OCI-LY3 (cell line): Measurements from ENCODE around the gene MYO16.
"Not testable (repeated sequence)": the region's sequence is repeated elsewhere in the genome, so short reads cannot be mapped to it uniquely, and the experiment has no call there.

Experiments
- H2AFZ ChIP-seq: fragments of 200-600, 300-600 bp; shearing (Covaris generic); 2 replicates; pipeline ENCODE4 v1.6.0; 2014; ENCODE audit warnings: antibody characterized with exemption, low read depth, low read length
- H3K27ac ChIP-seq: fragments of 200-600, 300-600 bp; sonication (generic); 2 replicates; pipeline ENCODE4 v1.5.1; 2014; ENCODE audit warnings: mild to moderate bottlenecking, low read length, moderate library complexity, mixed read lengths
- H3K27me3 ChIP-seq: fragments of 200-600, 300-600 bp; sonication (generic); 2 replicates; pipeline ENCODE4 v1.6.1; 2014; ENCODE audit warnings: low read depth, low read length, mixed read lengths
- H3K36me3 ChIP-seq: fragments of 200-600, 300-600 bp; sonication (generic); replicated peaks from 2 replicates; pipeline ENCODE3; 2014; ENCODE audit warnings: low read depth, low read length, mixed read lengths
- H3K4me1 ChIP-seq: fragments of 300-600, 200-600 bp; sonication (generic); 2 replicates; pipeline ENCODE4 v1.6.1; 2014; ENCODE audit warnings: low read length, mixed read lengths
- H3K4me2 ChIP-seq: fragments of 200-600, 300-600 bp; sonication (generic); 2 replicates; pipeline ENCODE4 v1.6.1; 2014; ENCODE audit warnings: low read length, mixed read lengths
- H3K4me3 ChIP-seq: fragments of 300-600, 200-600 bp; sonication (generic); 2 replicates; pipeline ENCODE4 v1.5.1; 2014; ENCODE audit warnings: antibody characterized with exemption, mild to moderate bottlenecking, low read length, moderate library complexity
- H3K79me2 ChIP-seq: fragments of 300-600, 200-600 bp; shearing (Covaris generic); 2 replicates; pipeline ENCODE4 v1.6.1; 2014; ENCODE audit warnings: mild to moderate bottlenecking, low read length, mixed read lengths
- H3K9ac ChIP-seq: fragments of 300-600, 200-600 bp; shearing (Covaris generic); 2 replicates; pipeline ENCODE4 v1.6.0; 2014; ENCODE audit warnings: mild to moderate bottlenecking, low read length, moderate library complexity
- H3K9me3 ChIP-seq: fragments of 200-600, 300-600 bp; shearing (Covaris generic); 2 replicates; pipeline ENCODE4 v1.6.1; 2014; ENCODE audit warnings: low read length, mixed read lengths; ENCODE audit not compliant: insufficient read depth
- H4K20me1 ChIP-seq: fragments of 200-600, 300-600 bp; sonication (generic); 2 replicates; pipeline ENCODE4 v1.6.1; 2016; ENCODE audit warnings: low read length, mixed read lengths; ENCODE audit not compliant: insufficient read depth
- CTCF ChIP-seq: fragments of 200-600, 300-600 bp; sonication (generic); IDR thresholded peaks from 2 replicates; pipeline ENCODE4 v1.5.1; 2014; ENCODE audit warnings: antibody characterized with exemption, low read length, low read depth
- EZH2phosphoT487 ChIP-seq: fragments of 200-600 bp; shearing (Covaris generic); IDR thresholded peaks from 2 replicates; pipeline ENCODE4 v1.6.1; 2018; ENCODE audit warnings: antibody characterized with exemption, mixed run types, low read depth

MYO16 gene

DNA sequence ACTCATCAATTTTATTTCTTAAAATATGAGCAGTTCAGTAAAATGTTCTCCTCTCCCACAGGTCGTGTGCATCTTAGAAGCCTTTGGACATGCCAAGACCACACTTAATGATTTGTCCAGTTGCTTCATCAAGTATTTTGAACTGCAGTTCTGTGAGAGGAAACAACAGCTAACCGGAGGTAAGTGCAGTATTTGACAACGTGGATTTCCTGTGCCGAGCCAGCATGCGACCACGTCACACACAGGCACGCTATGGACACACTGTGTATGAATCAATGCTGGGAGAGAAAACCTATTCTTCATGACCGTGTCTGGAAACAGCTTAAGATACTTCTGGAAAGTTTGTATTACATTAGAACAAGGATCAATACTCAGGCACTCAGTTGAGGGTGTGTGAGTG, 268.5 kb downstream of the MYO16 start:
- peak overlapping the region; percentile 78 for H3K4me2 ChIP-seq
- H3K4me3 ChIP-seq: peak overlapping the region; percentile 76
- no peak overlapping the region for H3K27ac ChIP-seq
- H2AFZ ChIP-seq: peak overlapping the region; percentile 87
- no peaks in the 10 kb centered on the region for H3K9me3 ChIP-seq
- H3K27me3 ChIP-seq: no peaks in the 10 kb centered on the region; the same call in 1 of the 2 replicates
- no peaks in the 10 kb centered on the region for H3K36me3 ChIP-seq
- peaks cover 7% of the 10 kb centered on the region for H3K4me1 ChIP-seq
- TF ChIP-seq EZH2phosphoT487 (no peak), CTCF (no peak)
- peak overlapping the region; percentile 37 for H3K9ac ChIP-seq
- H3K79me2 ChIP-seq: no peaks in the 10 kb centered on the region
- no peaks in the 10 kb centered on the region for H4K20me1 ChIP-seq

- no peaks in the 10 kb centered on the region for H4K20me1 ChIP-seq
- H3K9me3 ChIP-seq: no peaks in the 10 kb centered on the region
- no peak for TF ChIP-seq EZH2phosphoT487
- no peak for TF ChIP-seq CTCF
- no peaks in the 10 kb centered on the region for H3K27me3 ChIP-seq
- no peaks in the 10 kb centered on the region for H3K79me2 ChIP-seq
- H3K4me2 ChIP-seq: no peak overlapping the region
- no peak overlapping the region for H2AFZ ChIP-seq
- no peak overlapping the region for H3K9ac ChIP-seq
- no peaks in the 10 kb centered on the region for H3K36me3 ChIP-seq
- peaks cover 1% of the 10 kb centered on the region; the same call in 1 of the 2 replicates for H3K4me1 ChIP-seq
- H3K4me3 ChIP-seq: no peak overlapping the region
- no peak overlapping the region for H3K27ac ChIP-seq
Measured at GRCh38 chr13:108902405-108903155, 273.2 kb downstream of the MYO16 start.

DNA sequence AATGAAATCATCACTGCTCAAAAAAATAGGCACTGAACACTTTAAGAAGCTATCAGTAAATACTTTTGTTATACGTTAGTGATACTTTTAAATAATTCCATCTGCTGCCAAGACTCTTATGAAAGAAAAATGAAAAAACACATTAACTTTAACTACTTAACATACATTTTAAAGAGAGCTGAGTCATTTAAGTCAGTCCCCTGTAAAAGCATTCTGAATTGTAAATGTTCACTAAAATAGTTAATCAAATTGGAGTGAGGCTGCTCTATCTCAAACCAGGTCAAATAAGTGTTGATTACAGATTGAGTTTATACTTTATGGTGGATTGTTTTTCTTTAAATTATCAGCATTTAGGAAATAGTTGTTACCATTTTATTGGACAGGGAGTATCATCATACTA, 274.2 kb downstream of the MYO16 start:
- no peak overlapping the region for H3K4me3 ChIP-seq
- H3K4me1 ChIP-seq: no peaks in the 10 kb centered on the region
- TF ChIP-seq CTCF (no peak), EZH2phosphoT487 (no peak)
- H3K9ac ChIP-seq: no peak overlapping the region
- H3K9me3 ChIP-seq: no peaks in the 10 kb centered on the region
- H3K36me3 ChIP-seq: no peaks in the 10 kb centered on the region
- H3K4me2 ChIP-seq: no peak overlapping the region
- H2AFZ ChIP-seq: no peak overlapping the region
- no peaks in the 10 kb centered on the region for H3K79me2 ChIP-seq
- H4K20me1 ChIP-seq: no peaks in the 10 kb centered on the region
- no peak overlapping the region for H3K27ac ChIP-seq
- H3K27me3 ChIP-seq: no peaks in the 10 kb centered on the region

DNA sequence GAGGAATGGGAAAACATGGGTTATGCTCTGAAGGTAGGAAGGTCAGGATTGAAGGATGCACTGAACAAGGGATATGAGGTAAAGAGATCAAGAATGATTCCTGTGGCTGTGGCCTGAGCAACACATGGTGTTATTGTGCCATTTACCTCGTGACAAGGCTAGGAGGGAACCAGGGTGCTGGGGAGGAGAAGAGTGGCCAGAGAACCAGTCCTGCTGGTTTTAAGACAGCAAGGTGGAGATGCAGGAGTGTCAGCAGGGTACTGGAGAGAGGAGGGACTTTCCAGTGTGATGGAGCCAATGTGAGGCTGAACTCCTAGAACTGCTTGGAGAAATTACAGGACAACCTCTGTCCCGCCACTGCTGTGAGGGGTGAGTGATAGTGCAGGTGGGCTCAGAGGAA, 282.4 kb downstream of the MYO16 start:
- no peak overlapping the region for H3K4me3 ChIP-seq
- H3K79me2 ChIP-seq: no peaks in the 10 kb centered on the region
- H3K9me3 ChIP-seq: no peaks in the 10 kb centered on the region
- no peak for TF ChIP-seq CTCF
- TF ChIP-seq EZH2phosphoT487: no peak
- no peaks in the 10 kb centered on the region for H3K27me3 ChIP-seq
- H2AFZ ChIP-seq: no peak overlapping the region
- no peaks in the 10 kb centered on the region for H4K20me1 ChIP-seq
- no peak overlapping the region for H3K9ac ChIP-seq
- no peaks in the 10 kb centered on the region for H3K36me3 ChIP-seq
- no peak overlapping the region for H3K27ac ChIP-seq
- no peak overlapping the region for H3K4me2 ChIP-seq
- peaks cover 16% of the 10 kb centered on the region for H3K4me1 ChIP-seq

- H3K27me3 ChIP-seq, H3K27ac ChIP-seq, H3K4me2 ChIP-seq, H4K20me1 ChIP-seq, H3K79me2 ChIP-seq, H2AFZ ChIP-seq, H3K36me3 ChIP-seq, H3K4me3 ChIP-seq, H3K9me3 ChIP-seq, H3K9ac ChIP-seq: not testable (repeated sequence)
- H3K4me1 ChIP-seq: peaks cover 16% of the 10 kb centered on the region
Measured at GRCh38 chr13:108913731-108914130, 284.3 kb downstream of the MYO16 start.
